GM21737 (cell line): ENCODE measurements around the gene CFL2.
"Not testable (repeated sequence)": the region's sequence is repeated elsewhere in the genome, so short reads cannot be mapped to it uniquely, and the experiment has no call there.

Experiments
- ATAC-seq: cut with Tn5 transposase; IDR thresholded peaks from one replicate; pipeline ENCODE4 v1.9.1; 2021; ENCODE audit warnings: mild to moderate bottlenecking, moderate library complexity; ENCODE audit not compliant: unreplicated experiment

The CFL2 gene

GRCh38 chr14:34714320-34715126 is at the start of gene CFL2:
Gene CFL2 (minus strand): TSS chr14:34714593. CDS start chr14:34714540, 53 bp downstream.
- peak; percentile 87 for ATAC-seq

- no peak for ATAC-seq
Measured at GRCh38 chr14:34755215-34755614, 40.8 kb upstream of the CFL2 start.

DNA sequence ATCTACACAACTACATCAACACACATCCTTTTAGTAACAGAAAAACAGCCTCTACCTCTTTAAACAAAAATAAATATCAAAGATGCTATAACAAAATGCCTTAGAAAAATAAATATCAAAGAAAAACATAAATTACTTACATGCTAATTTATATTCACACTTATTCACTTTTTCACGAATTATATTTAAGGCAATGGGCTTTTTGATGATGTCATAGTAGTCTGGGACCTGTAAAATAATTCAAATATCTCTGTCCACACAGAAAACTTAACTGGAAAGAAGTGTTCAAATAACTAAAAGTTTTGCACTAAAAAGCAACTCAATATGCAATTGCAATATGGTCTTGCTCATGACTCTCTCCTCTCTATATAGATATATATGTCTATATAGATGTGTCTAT is 40.3 kb upstream of the CFL2 start:
- ATAC-seq: no peak

DNA sequence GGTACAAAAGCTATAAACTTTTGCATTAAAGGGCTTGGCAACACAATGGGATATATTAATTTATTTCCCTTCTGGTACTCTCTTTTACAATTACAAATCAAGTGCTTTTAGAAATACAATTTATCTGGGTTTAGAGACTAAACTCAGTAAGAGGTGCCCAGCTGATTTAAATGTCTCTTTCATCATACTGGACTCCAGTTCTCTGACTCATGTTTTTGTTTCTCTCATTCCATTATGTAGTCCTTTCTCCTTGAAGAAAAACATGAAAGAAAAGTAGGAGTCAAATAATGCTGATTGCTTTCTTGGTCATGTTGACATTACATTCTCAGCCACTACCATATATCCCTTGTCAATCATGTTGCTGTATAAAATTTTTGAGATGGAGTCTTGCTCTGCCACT is 36.3 kb upstream of the CFL2 start:
- ATAC-seq: no peak

DNA sequence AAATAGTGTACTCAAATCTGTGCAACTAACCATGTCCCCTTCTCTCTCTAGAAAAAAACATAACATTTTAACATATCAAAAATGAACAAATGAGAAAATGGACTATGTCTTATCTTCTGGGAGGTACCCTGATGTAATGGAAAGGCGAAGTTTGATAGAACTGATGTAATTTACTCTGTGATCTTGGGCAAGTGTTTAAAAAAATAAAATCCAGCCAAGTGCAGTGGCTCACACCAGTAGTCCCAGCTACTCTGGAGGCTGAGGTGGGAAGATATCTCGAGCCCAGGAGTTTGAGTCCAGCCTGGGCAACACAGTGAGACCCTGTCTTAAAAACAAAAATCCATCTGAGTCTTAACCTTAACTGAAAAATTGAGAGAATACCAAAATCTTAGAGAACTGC is 35.8 kb upstream of the CFL2 start:
- ATAC-seq: no peak

GRCh38 chr14:34749408-34749807 is 35.0 kb upstream of the CFL2 start:
- no peak for ATAC-seq

GRCh38 chr14:34742270-34743115 is 28.1 kb upstream of the CFL2 start:
- ATAC-seq: no peak

DNA sequence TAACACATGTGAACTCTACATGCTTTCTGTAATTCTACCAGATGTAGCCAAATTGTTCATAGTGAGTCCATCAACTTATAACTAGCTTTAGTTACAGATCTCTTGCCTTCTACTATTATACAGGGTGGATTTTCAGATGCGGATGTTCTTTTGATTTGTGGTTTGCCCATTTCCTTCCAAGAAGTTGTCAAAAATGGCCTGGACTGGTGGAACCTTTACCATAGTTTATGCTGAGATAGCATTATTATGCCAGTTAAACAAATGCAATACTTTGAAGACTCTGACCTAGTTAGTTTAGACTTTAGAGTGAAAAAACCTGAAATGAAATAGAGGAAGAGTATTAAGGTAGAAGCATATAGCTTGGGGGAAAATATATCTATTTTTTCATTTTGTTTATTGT is 27.4 kb upstream of the CFL2 start:
- no peak for ATAC-seq

GRCh38 chr14:34740139-34740538 is 25.7 kb upstream of the CFL2 start:
- ATAC-seq: not testable (repeated sequence)

DNA sequence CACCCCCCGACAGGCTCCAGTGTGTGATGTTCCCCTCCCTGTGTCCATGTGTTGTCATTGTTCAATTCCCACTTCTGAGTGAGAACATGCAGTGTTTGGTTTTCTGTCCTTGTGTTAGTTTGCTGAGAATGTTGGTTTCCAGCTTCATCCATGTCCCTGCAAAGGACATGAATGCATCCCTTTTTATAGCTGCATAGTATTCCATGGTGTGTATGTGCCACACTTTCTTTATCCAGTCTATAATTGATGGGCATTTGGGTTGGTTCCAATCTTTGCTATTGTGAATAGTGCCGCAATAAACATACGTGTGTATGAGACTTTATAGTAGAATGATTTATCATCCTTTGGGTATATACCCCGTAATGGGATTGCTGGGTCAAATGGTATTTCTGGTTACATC is 22.7 kb upstream of the CFL2 start:
- not testable (repeated sequence) for ATAC-seq

DNA sequence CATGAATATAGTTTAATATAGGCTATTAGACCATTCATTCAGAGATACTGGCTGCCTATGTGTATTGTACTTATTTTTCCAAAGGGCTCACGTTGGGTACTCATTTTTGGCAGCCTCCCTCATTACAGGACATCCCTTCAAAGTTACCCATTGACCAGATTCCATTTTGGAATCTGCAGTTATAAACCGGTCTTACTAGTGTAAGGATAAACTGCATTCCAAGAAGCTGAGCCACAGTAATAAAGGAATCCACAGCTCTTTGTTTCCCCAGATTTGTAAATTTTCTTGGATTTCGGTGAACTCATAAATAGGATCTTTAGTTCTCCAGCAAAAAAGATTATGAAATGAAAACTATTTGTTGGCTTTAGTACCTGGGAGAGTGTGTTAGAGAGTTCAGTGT is 18.9 kb upstream of the CFL2 start:
- ATAC-seq: no peak

GRCh38 chr14:34732802-34733201 is 18.4 kb upstream of the CFL2 start:
- ATAC-seq: no peak

- ATAC-seq: no peak
Measured at GRCh38 chr14:34723867-34724266, 9.5 kb upstream of the CFL2 start.

DNA sequence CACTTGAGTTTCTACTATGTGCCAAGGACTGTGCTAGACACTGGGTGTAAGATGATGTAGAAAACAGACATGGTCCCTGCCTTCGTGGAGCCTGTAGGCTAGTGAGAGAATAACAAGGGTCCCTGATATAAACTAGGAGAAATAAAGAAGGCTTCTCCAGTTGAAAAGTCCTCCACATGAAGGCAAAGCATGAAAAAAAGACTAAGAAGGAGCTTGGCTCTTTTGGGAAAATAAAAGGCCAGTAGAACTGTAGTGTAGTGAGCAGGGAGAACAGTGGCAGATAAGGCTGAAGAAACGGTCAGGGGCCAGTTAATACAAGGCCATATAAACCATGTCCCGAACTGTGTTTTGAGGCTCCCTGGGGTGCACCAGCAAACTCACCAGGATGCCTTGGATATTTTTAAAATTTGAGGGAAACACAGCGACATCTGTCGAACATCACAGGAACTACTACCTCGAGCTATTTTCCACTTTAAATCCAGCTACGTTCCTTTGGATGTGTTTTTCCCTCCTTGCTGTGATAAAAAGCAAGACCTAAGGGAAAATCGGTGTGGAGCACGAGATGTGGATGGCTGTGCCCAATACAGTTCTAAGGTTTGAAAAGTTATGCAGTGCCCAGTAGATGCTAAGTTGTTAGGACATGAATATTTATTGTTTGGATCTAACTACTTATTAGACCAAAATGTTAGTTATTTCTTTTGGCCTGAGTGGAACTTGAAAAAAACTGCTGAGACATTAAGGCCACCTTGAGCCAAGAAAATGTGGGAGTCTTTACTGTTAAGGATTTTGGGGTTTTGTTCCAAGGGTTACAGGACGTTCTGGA is 8.5 kb upstream of the CFL2 start:
- ATAC-seq: no peak

DNA sequence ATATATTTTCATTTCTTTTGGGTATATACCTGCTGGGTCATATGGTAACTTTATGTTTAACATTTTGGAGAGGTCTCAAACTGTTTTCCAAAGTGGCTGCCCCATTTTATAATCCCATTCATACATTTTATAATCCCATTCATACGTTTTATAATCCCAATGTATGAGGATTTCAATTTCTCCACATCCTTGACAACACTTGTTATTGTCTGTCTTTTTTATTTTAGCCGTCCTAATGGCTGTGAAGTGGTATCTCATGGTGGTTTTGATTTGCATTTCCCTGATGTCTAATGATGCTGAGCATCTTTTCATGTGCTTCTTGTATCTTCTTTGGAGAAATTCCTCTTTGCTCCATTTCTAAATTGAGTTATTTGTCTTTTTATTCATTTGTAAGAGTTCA is 6.7 kb upstream of the CFL2 start:
- ATAC-seq: no peak

DNA sequence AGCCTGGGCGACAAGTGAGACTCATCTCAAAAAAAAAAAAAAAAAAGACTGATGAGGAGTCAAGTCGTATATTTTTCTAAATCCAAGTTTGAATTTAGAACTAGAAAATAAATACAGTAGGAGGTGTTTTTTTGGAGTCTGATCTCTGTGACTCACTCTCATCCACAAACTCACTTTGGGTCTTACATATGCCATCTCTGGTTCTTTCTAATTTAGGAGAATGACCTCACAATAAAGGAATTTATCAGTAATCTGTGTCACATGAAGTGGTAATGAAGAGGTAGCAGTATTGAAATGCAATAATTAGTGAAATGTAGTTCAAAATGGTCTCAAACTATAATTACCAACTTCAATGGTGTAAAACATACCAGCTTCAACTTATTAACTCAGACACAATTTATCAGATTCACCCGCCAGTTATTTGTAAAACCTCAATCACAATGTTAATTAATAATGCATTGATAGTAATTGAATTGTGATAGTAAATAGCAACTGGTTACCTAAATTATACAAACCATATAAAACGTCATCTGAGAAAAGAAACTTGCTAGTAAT is 4.4 kb upstream of the CFL2 start:
- ATAC-seq: no peak

DNA sequence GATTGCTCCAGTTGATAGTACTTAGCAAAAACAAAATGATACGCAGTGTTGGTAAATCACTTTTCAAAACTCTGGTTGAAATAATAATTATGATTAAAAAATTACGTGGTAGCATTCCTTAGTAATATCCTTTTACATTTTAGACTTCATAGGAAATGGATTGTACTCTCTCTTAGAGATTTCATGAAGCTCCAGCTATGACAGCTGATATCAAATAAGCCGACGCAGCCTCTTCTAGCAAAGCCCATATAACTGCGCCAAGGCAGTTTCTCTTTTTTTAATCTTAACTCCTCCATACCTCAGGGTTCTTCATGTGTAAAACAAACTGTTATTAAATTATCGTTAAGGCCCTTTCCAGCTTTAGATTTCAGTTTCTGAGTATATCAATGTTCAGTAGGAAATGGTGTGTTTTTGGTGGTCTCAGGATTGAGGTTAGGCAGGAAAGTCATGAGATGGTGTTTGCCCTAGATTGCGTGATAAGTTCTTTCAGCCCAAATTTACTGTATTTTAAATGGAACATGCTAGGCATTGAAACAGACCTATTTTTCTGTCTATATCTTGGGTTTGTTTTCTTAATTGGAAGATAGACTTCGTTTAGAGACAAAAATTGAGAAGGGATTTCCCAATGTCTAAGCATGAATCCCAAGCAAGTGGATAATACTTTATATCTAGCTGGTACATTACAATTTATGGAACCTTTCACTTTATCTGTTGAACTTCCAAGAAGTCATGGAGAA is 902 bp upstream of the CFL2 start:
- no peak for ATAC-seq

DNA sequence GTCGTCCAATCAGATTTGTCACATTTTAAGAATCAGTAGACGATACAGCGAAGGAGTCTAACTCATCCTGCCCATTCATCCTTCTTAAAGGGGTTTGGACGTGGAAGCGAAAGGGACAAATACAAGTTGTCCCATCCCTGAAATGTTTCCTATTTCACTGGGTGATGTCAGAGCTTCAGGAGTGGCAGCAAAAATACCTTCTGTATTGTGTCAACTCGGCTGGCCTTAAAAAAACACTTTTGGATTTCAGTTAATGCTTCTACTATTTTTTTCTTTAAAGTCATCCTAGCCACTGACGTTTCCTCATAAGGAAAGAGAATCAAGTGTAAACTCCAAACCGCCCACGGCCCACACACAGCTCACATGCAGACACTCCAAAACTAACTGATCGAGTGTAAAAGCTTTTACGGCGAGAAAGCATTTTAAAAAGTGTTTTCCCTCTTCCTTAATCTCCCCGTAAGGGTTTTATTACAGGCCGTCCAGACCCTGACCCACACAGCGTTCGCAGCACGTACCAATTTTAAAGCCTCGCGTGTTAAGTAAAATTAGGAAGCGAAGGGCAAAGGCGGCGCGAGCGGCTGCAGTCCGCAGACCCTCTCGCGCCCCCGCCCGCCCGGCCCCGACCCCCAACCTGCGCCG is 593 bp downstream of the CFL2 start:
- no peak for ATAC-seq

DNA sequence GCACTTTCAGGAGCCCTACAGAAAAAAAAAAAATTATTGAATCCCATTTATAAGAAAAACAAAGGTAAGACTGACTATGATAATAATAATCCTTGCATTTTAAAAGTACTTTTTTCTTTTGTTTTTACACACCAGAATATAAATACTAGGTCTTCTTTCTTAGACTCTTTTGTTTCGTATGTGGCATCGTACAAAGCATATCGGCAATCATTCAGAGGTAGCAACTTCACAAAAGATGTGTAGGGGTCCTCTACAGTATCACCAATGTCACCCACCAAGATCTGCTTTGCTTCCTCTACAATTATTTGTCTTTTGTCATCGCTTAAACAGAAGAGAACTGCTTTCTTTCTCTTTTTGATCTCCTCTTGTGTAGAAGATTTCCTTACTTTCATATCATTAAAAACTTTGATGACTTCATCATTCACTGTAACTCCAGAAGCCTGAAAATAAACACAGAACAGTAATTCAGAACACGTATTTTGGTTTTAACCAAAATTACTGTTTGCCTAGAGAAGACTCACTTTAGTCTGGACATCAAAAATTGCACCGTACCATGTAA is 1.2 kb downstream of the CFL2 start:
- no peak for ATAC-seq
